ENCODE measurements around the gene KLHDC10. TPM values are rescaled to one million over a fixed set of nuclear protein-coding genes. Genes with fewer than 3 reads are reported as not detected.
A peak's percentile ranks its signal among the peaks of the same experiment; 100 is the strongest.

Gene KLHDC10
- total RNA-seq, 1 donor from 2014 or later: 13.5 TPM

- Histone ChIP-seq H3K4me3 (no peak overlapping the region), H3K27ac (no peak overlapping the region), H3K36me3 (no peaks in the 10 kb centered on the region), H3K27me3 (no peaks in the 10 kb centered on the region), H3K9me3 (no peaks in the 10 kb centered on the region), H3K4me1 (peaks cover 12% of the 10 kb centered on the region)
- no peak for DNase-seq (ENCODE audit: extremely low spot score in 2 of 2)
- intact Hi-C loops (cut with DNase I): no loop called here
- TF ChIP-seq POLR2A (IDR thresholded peaks at IDR 0.05) (no peak), POLR2AphosphoS5 (IDR thresholded peaks at IDR 0.05; ENCODE audit: insufficient read depth in 1 of 2, low read depth in 1 of 2) (no peak)
- TF ChIP-seq, protein P1, sequence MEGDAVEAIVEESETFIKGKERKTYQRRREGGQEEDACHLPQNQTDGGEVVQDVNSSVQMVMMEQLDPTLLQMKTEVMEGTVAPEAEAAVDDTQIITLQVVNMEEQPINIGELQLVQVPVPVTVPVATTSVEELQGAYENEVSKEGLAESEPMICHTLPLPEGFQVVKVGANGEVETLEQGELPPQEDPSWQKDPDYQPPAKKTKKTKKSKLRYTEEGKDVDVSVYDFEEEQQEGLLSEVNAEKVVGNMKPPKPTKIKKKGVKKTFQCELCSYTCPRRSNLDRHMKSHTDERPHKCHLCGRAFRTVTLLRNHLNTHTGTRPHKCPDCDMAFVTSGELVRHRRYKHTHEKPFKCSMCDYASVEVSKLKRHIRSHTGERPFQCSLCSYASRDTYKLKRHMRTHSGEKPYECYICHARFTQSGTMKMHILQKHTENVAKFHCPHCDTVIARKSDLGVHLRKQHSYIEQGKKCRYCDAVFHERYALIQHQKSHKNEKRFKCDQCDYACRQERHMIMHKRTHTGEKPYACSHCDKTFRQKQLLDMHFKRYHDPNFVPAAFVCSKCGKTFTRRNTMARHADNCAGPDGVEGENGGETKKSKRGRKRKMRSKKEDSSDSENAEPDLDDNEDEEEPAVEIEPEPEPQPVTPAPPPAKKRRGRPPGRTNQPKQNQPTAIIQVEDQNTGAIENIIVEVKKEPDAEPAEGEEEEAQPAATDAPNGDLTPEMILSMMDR (IDR thresholded peaks at IDR 0.05): no peak
These were observed 81.5 kb downstream of the KLHDC10 start for GRCh38 chr7:130151591-130152492.

DNA sequence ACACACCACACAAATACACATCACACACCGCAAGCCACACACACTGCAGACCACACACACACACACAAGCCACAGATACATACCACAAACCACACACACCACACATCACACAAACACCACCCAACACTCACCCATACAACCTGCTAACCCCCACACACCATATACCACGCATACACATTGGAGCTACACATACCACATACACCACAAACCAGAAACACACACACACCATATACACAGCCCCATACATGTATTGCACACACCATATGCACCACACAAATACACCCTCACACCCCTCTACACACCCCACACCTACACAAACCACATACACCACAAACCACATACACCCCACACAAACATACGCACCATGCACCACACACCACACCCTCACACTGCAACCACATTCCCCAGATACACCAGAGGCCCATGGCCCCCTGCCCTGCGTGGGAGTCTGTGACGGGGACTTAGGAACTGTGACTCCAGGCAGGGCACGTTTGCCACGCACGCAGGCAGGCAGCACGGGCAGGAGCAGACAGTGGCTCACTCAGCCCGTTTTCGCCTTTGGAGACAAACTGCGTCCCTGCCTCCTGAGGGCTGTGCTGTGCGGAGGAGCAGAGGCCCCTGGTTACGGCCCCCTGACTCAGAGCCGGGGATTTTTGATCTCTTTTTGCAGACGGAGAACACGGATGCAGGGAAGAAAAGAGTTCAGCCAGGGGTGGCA is 82.3 kb downstream of the KLHDC10 start:
- Histone ChIP-seq H3K36me3 (no peaks in the 10 kb centered on the region), H3K9me3 (no peaks in the 10 kb centered on the region), H3K4me3 (peak overlapping the region in 1 of 2 donors; percentile 10), H3K27me3 (no peaks in the 10 kb centered on the region), H3K4me1 (peaks cover 12% of the 10 kb centered on the region), H3K27ac (no peak overlapping the region)
- DNase-seq (ENCODE audit: extremely low spot score in 2 of 2): no peak
- intact Hi-C loops (cut with DNase I): no loop called here
- TF ChIP-seq, protein P1 (IDR thresholded peaks at IDR 0.05): no peak
- TF ChIP-seq POLR2AphosphoS5 (IDR thresholded peaks at IDR 0.05; ENCODE audit: insufficient read depth in 1 of 2, low read depth in 1 of 2): no peak
- no peak for TF ChIP-seq POLR2A (IDR thresholded peaks at IDR 0.05)

- intact Hi-C loops (cut with DNase I): no loop called here
- DNase-seq (ENCODE audit: extremely low spot score in 2 of 2): no peak
- Histone ChIP-seq H3K27ac (no peak overlapping the region), H3K4me3 (peak overlapping the region in 1 of 2 donors; percentile 10), H3K36me3 (no peaks in the 10 kb centered on the region), H3K4me1 (peaks cover 12% of the 10 kb centered on the region), H3K27me3 (no peaks in the 10 kb centered on the region), H3K9me3 (no peaks in the 10 kb centered on the region)
- TF ChIP-seq, protein P1 (IDR thresholded peaks at IDR 0.05): no peak
- TF ChIP-seq POLR2AphosphoS5 (IDR thresholded peaks at IDR 0.05; ENCODE audit: insufficient read depth in 1 of 2, low read depth in 1 of 2): no peak
These were observed 83.0 kb downstream of the KLHDC10 start for GRCh38 chr7:130153211-130153908.

- no peak for DNase-seq (ENCODE audit: extremely low spot score in 2 of 2)
- Histone ChIP-seq H3K36me3 (no peaks in the 10 kb centered on the region), H3K4me1 (peaks cover 12% of the 10 kb centered on the region), H3K27me3 (no peaks in the 10 kb centered on the region), H3K9me3 (no peaks in the 10 kb centered on the region), H3K4me3 (no peak overlapping the region), H3K27ac (no peak overlapping the region)
- no peak for TF ChIP-seq POLR2A (IDR thresholded peaks at IDR 0.05)
- TF ChIP-seq, protein P1 (IDR thresholded peaks at IDR 0.05): no peak
- no peak for TF ChIP-seq POLR2AphosphoS5 (IDR thresholded peaks at IDR 0.05; ENCODE audit: insufficient read depth in 1 of 2, low read depth in 1 of 2)
- intact Hi-C loops (cut with DNase I): no loop called here
These were observed 83.8 kb downstream of the KLHDC10 start for GRCh38 chr7:130154131-130154500.

All from vagina (tissue), 2 donors.